ENCODE measurements around the gene BLOC1S1. TPM values are rescaled to one million over a fixed set of nuclear protein-coding genes. Genes with fewer than 3 reads are reported as not detected.

The BLOC1S1 gene
- total RNA-seq, 1 donor from 2014 or later: 67.4 TPM

- no peak for DNase-seq (ENCODE audit: low spot score)
Measured at GRCh38 chr12:55711786-55712553, 3.9 kb upstream of the BLOC1S1 start.

- DNase-seq (ENCODE audit: low spot score): no peak
Measured at GRCh38 chr12:55712700-55713415, 3.0 kb upstream of the BLOC1S1 start.

GRCh38 chr12:55713721-55714120, 2.1 kb upstream of the BLOC1S1 start:
- DNase-seq (ENCODE audit: low spot score): no peak

DNA sequence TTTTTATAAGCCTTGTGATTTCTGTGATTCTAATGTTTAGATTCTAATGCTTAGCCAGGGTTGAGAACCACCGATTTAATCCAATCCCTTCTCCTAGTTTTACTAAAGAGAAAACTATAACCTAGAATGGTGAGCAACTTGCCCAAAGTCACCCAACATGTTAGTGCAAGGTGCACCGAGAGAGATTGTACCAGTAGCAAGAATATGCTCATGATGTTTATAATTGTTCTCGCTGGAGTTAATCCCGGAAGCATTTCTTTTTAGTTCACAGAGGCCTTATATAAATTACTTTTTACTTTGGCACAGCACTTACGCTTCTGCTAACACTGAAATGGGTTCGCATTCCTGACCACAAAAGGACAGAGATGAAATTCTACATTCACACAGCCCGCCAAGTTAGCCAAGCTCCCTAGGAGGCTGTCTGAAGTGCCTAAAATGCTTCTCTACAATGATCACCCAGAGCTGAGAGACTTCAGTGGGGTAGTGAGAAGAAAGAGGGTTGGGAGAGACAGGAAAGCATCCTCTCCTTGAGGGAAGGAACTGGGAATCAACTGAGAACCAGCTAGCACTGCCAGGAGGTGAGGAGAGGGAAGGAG, 579 bp upstream of the BLOC1S1 start:
- DNase-seq (ENCODE audit: low spot score): no peak

DNA sequence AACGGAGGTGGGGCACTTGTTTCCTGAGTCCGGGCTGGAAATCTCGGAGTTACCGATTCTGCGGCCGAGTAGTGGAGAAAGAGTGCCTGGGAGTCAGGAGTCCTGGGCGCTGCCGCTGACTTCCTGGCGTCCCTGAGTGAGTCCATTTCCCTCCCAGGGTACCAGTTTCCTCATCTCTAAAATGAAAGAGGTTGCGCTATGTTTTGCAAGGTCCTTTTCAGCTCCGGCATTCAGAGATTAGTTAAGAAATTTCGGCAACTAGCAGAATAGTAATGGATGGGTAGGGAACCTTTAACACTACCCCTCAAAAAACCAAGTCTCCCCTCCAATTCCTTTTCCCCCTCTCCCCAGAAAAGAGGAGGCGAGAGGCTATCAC, 724 bp downstream of the BLOC1S1 start:
- no peak for DNase-seq (ENCODE audit: low spot score)

- DNase-seq (ENCODE audit: low spot score): no peak
Measured at GRCh38 chr12:55717011-55718007, 1.5 kb downstream of the BLOC1S1 start.

DNA sequence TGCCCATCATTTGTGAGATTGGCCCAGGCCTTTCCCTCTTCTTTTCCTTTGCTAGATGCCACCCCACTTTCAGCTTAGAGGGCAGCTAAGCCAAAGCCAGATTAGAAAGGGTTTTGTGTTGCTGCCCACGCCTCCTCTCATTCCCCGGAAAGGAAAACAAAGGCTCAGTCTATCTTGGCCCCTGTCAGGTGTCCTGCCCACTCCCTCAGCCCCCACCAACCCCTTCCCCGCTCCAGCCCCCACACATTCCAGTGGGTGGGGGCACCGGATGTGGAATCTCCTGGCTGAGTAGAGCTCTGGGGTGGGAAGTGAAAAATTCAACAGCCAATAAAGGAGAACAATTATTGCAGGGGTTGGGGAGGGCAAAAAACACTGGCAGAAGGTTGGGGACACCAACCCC, 2.2 kb downstream of the BLOC1S1 start:
- DNase-seq (ENCODE audit: low spot score): no peak

DNA sequence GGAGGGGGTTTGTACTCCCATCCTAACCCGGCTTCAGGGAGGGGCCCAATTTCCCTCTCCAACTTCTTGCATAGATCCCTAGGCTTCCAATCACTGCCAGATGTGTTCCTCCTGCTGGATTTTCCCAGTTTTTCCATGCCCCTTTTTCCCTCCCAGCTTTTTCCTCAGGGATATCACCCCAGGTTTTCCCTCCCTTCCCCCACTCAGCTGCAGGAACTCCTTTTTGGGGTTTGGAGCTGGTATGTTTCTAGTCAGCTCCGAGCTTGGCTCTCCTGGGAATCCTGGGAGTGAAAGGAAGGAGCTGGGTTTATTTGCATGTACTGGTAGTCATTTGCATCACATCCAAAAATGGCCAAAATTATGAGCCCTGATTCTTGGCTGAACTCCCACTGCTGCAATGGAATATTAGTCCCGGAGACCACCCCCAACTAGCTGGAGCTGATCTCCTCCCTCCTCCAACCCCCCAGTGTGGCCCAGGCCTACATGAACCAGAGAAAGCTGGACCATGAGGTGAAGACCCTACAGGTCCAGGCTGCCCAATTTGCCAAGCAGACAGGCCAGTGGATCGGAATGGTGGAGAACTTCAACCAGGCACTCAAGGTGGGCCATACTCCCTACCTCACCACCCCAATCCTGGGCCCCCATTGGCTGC, 2.9 kb downstream of the BLOC1S1 start:
- DNase-seq (ENCODE audit: low spot score): no peak

DNA sequence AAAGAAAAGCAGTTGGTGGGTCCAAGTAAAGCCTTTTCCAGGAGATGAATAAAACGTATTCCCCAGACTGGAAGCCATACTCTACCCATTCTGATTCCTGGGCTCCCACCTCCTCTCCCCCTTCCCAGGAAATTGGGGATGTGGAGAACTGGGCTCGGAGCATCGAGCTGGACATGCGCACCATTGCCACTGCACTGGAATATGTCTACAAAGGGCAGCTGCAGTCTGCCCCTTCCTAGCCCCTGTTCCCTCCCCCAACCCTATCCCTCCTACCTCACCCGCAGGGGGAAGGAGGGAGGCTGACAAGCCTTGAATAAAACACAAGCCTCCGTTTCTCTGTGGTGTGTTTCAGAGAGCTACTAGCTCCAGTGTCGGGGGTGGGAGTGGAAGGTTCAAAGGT, 3.5 kb downstream of the BLOC1S1 start:
- DNase-seq (ENCODE audit: low spot score): no peak

- DNase-seq (ENCODE audit: low spot score): peak; percentile 73
Measured at GRCh38 chr12:55720071-55720564, 4.3 kb downstream of the BLOC1S1 start, which contains the start of gene RDH5. RDH5 (plus strand) TSS chr12:55720393; CDS start chr12:55721185, 792 bp downstream.

GRCh38 chr12:55720894-55721444, 5.1 kb downstream of the BLOC1S1 start:
- DNase-seq (ENCODE audit: low spot score): no peak

GRCh38 chr12:55721601-55722213, 5.9 kb downstream of the BLOC1S1 start:
- DNase-seq (ENCODE audit: low spot score): no peak

GRCh38 chr12:55722948-55723347, 7.1 kb downstream of the BLOC1S1 start:
- DNase-seq (ENCODE audit: low spot score): no peak

- DNase-seq (ENCODE audit: low spot score): no peak
Measured at GRCh38 chr12:55723516-55724225, 7.8 kb downstream of the BLOC1S1 start.

GRCh38 chr12:55724226-55724939, 8.5 kb downstream of the BLOC1S1 start:
- peak; percentile 57 for DNase-seq (ENCODE audit: low spot score)

- no peak for DNase-seq (ENCODE audit: low spot score)
Measured at GRCh38 chr12:55724940-55725309, 9.1 kb downstream of the BLOC1S1 start.

DNA sequence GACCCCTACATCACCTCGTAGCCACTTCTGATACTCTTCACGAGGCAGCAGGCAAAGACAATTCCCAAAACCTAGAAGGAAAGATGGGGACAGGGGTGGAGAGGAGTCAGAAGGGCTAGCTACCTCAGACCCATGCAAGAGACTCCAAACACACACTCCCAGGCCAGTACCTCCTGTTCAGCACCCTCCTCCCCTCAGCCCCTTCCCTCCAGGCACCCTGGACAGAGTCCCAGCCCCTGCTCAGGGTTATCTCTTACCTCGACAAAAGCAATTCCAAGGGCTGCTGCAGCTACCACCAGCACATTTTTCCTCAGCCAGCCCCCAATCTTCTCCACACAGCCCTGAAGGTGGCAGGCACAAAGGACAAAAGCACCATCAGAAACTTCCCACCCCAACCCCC, 9.7 kb downstream of the BLOC1S1 start:
- no peak for DNase-seq (ENCODE audit: low spot score)

GRCh38 chr12:55726971-55727370, 11.1 kb downstream of the BLOC1S1 start:
- no peak for DNase-seq (ENCODE audit: low spot score)

All from umbilical cord (tissue), 2 donors.